Activated CD4-positive, alpha-beta memory T cell treated with anti-CD3 and anti-CD28 coated beads for 36 hours (primary cell): ENCODE data around the gene NUP93. TPM values are rescaled to one million over a fixed set of nuclear protein-coding genes. Genes with fewer than 3 reads are reported as not detected.

ENCODE experiments used
- CTCF ChIA-PET: fragments of 350-600 bp; sonication (Branson Sonifier 250); formaldehyde crosslinking; loops from one replicate; lab custom pipeline; 2021; ENCODE audit warnings: antibody characterized with exemption, inconsistent platforms; lab: Charles Lee
- POLR2A ChIA-PET: fragments of 350-600 bp; sonication (Branson Sonifier 250); formaldehyde crosslinking; loops from one replicate; lab custom pipeline; 2021; ENCODE audit warnings: antibody characterized with exemption; lab: Charles Lee
- DNase-seq: peaks from one replicate; pipeline ENCODE4 v3.0.0-alpha.2; 2020
- H3K27ac Mint-ChIP-seq: one replicate; pipeline ENCODE4 v1.8.0; 2021; ENCODE audit warnings: mixed read lengths
- H3K27me3 Mint-ChIP-seq: one replicate; pipeline ENCODE4 v1.8.0; 2021; ENCODE audit warnings: mixed read lengths
- H3K36me3 Mint-ChIP-seq: one replicate; pipeline ENCODE4 v1.8.0; 2021; ENCODE audit warnings: mixed read lengths
- H3K4me1 Mint-ChIP-seq: one replicate; pipeline ENCODE4 v1.8.0; 2021; ENCODE audit warnings: low read depth, mixed read lengths
- H3K4me3 Mint-ChIP-seq: one replicate; pipeline ENCODE4 v1.8.0; 2021; ENCODE audit warnings: mild to moderate bottlenecking, mixed read lengths
- H3K9me3 Mint-ChIP-seq: one replicate; pipeline ENCODE4 v1.8.0; 2021; ENCODE audit warnings: mixed read lengths
- intact Hi-C: fragments of 100-400 bp; cut with micrococcal nuclease; formaldehyde crosslinking; loops from one replicate; pipeline ENCODE4 v1.15.1; 2023
- total RNA-seq, 2 experiments: library from RNA; stranded (reverse); gene quantifications; one replicate each; pipeline ENCODE4 v1.2.3, GENCODE V29; 2021

NUP93 gene
- total RNA-seq, 2 experiments from 2014 or later = 131 to 133 TPM

GRCh38 chr16:56773532-56773931, 43.6 kb downstream of the NUP93 start:
- H3K4me3 Mint-ChIP-seq = no peak overlapping the region
- POLR2A ChIA-PET = no interaction called here
- H3K36me3 Mint-ChIP-seq = no peaks in the 10 kb centered on the region
- H3K9me3 Mint-ChIP-seq = no peaks in the 10 kb centered on the region
- intact Hi-C loops = no loop called here
- DNase-seq = no peak
- H3K27ac Mint-ChIP-seq = no peak overlapping the region
- H3K4me1 Mint-ChIP-seq = peaks cover 24% of the 10 kb centered on the region
- CTCF ChIA-PET = no interaction called here
- H3K27me3 Mint-ChIP-seq = no peaks in the 10 kb centered on the region

GRCh38 chr16:56774016-56774680, 44.2 kb downstream of the NUP93 start:
- Mint-ChIP-seq H3K27ac (no peak overlapping the region), H3K4me3 (no peak overlapping the region), H3K27me3 (no peaks in the 10 kb centered on the region), H3K36me3 (no peaks in the 10 kb centered on the region), H3K4me1 (peaks cover 24% of the 10 kb centered on the region), H3K9me3 (no peaks in the 10 kb centered on the region)
- intact Hi-C loops = no loop called here
- ChIA-PET CTCF (no interaction called here), POLR2A (no interaction called here)
- no peak for DNase-seq

- peaks cover 29% of the 10 kb centered on the region for H3K4me1 Mint-ChIP-seq
- intact Hi-C loops = no loop called here
- H3K4me3 Mint-ChIP-seq = no peak overlapping the region
- POLR2A ChIA-PET = no interaction called here
- DNase-seq = no peak
- H3K27me3 Mint-ChIP-seq = no peaks in the 10 kb centered on the region
- CTCF ChIA-PET = no interaction called here
- H3K36me3 Mint-ChIP-seq = no peaks in the 10 kb centered on the region
- no peak overlapping the region for H3K27ac Mint-ChIP-seq
- H3K9me3 Mint-ChIP-seq = no peaks in the 10 kb centered on the region
Measured at GRCh38 chr16:56775162-56775561, 45.2 kb downstream of the NUP93 start.

- no peak for DNase-seq
- H3K4me1 Mint-ChIP-seq = peaks cover 28% of the 10 kb centered on the region
- no peaks in the 10 kb centered on the region for H3K36me3 Mint-ChIP-seq
- H3K27me3 Mint-ChIP-seq = no peaks in the 10 kb centered on the region
- H3K27ac Mint-ChIP-seq = no peak overlapping the region
- POLR2A ChIA-PET = no interaction called here
- H3K4me3 Mint-ChIP-seq = no peak overlapping the region
- CTCF ChIA-PET = no interaction called here
- intact Hi-C loops = no loop called here
- H3K9me3 Mint-ChIP-seq = no peaks in the 10 kb centered on the region
Measured at GRCh38 chr16:56776562-56776961, 46.6 kb downstream of the NUP93 start.

GRCh38 chr16:56777001-56777400, 47.1 kb downstream of the NUP93 start:
- POLR2A ChIA-PET = no interaction called here

GRCh38 chr16:56777482-56777881, 47.6 kb downstream of the NUP93 start:
- Mint-ChIP-seq H3K27me3 (no peaks in the 10 kb centered on the region), H3K27ac (no peak overlapping the region), H3K4me3 (no peak overlapping the region), H3K36me3 (no peaks in the 10 kb centered on the region), H3K4me1 (peaks cover 20% of the 10 kb centered on the region), H3K9me3 (no peaks in the 10 kb centered on the region)
- ChIA-PET POLR2A (no interaction called here), CTCF (interaction anchor here (1.1 kb wide), 1 partner anchor 92 kb away, joined by 3 read pairs; no protein-coding TSS in a partner anchor)
- no peak for DNase-seq
- intact Hi-C loops = no loop called here

More at GRCh38 chr16:56777001-56777400, 47.1 kb downstream of the NUP93 start:
- H3K27me3 Mint-ChIP-seq = no peaks in the 10 kb centered on the region
- intact Hi-C loops = no loop called here
- H3K36me3 Mint-ChIP-seq = no peaks in the 10 kb centered on the region
- peaks cover 23% of the 10 kb centered on the region for H3K4me1 Mint-ChIP-seq
- DNase-seq = no peak
- CTCF ChIA-PET = interaction anchor here (1.1 kb wide), 1 partner anchor 93 kb away, joined by 3 read pairs; no protein-coding TSS in a partner anchor
- H3K4me3 Mint-ChIP-seq = no peak overlapping the region
- H3K9me3 Mint-ChIP-seq = no peaks in the 10 kb centered on the region
- no peak overlapping the region for H3K27ac Mint-ChIP-seq

- Mint-ChIP-seq H3K27ac (no peak overlapping the region), H3K36me3 (no peaks in the 10 kb centered on the region), H3K27me3 (no peaks in the 10 kb centered on the region), H3K9me3 (no peaks in the 10 kb centered on the region), H3K4me1 (peaks cover 31% of the 10 kb centered on the region), H3K4me3 (no peak overlapping the region)
- intact Hi-C loops = loop anchor here (10.0 kb wide), 1 partner anchor 45 kb away; the partner anchor contains the start of gene NUP93
- CTCF ChIA-PET = no interaction called here
- DNase-seq = no peak
- POLR2A ChIA-PET = no interaction called here
Measured at GRCh38 chr16:56779906-56780305, 50.0 kb downstream of the NUP93 start.

- Mint-ChIP-seq H3K4me3 (no peak overlapping the region), H3K4me1 (peaks cover 31% of the 10 kb centered on the region), H3K9me3 (no peaks in the 10 kb centered on the region), H3K27me3 (no peaks in the 10 kb centered on the region), H3K27ac (no peak overlapping the region), H3K36me3 (no peaks in the 10 kb centered on the region)
- ChIA-PET CTCF (no interaction called here), POLR2A (no interaction called here)
- intact Hi-C loops = loop anchor here (10.0 kb wide), 1 partner anchor 46 kb away; the partner anchor contains the start of gene NUP93
- DNase-seq = no peak
Measured at GRCh38 chr16:56780646-56781045, 50.7 kb downstream of the NUP93 start.

GRCh38 chr16:56781528-56781961, 51.6 kb downstream of the NUP93 start:
- Mint-ChIP-seq H3K27ac (no peak overlapping the region), H3K4me1 (peaks cover 31% of the 10 kb centered on the region), H3K9me3 (no peaks in the 10 kb centered on the region), H3K36me3 (no peaks in the 10 kb centered on the region), H3K27me3 (no peaks in the 10 kb centered on the region), H3K4me3 (no peak overlapping the region)
- ChIA-PET CTCF (no interaction called here), POLR2A (no interaction called here)
- intact Hi-C loops = loop anchor here (10.0 kb wide), 1 partner anchor 47 kb away; the partner anchor contains the start of gene NUP93
- no peak for DNase-seq

- ChIA-PET CTCF (interaction anchor here (1.1 to 1.2 kb wide), 2 partner anchors 16 to 168 kb away, joined by 3 read pairs; no protein-coding TSS in a partner anchor), POLR2A (interaction anchor here (1.0 kb wide), 1 partner anchor 47 kb away, joined by 3 read pairs; no protein-coding TSS in a partner anchor)
- Mint-ChIP-seq H3K4me3 (no peak overlapping the region), H3K36me3 (no peaks in the 10 kb centered on the region), H3K27me3 (no peaks in the 10 kb centered on the region), H3K9me3 (no peaks in the 10 kb centered on the region), H3K4me1 (peaks cover 25% of the 10 kb centered on the region), H3K27ac (no peak overlapping the region)
- DNase-seq = peak; percentile 15
- intact Hi-C loops = loop anchor here (10.0 kb wide), 1 partner anchor 49 kb away; the partner anchor contains the start of gene NUP93
Measured at GRCh38 chr16:56783344-56783743, 53.4 kb downstream of the NUP93 start.

- intact Hi-C loops = loop anchor here (10.0 kb wide), 1 partner anchor 51 kb away; the partner anchor contains the start of gene NUP93
- H3K36me3 Mint-ChIP-seq = no peaks in the 10 kb centered on the region
- ChIA-PET CTCF (no interaction called here), POLR2A (no interaction called here)
- DNase-seq = no peak
- no peaks in the 10 kb centered on the region for H3K9me3 Mint-ChIP-seq
- peaks cover 17% of the 10 kb centered on the region for H3K4me1 Mint-ChIP-seq
- no peak overlapping the region for H3K27ac Mint-ChIP-seq
- no peak overlapping the region for H3K4me3 Mint-ChIP-seq
- no peaks in the 10 kb centered on the region for H3K27me3 Mint-ChIP-seq
Measured at GRCh38 chr16:56785317-56785716, 55.4 kb downstream of the NUP93 start.

- Mint-ChIP-seq H3K4me1 (peaks cover 12% of the 10 kb centered on the region), H3K27ac (no peak overlapping the region), H3K36me3 (no peaks in the 10 kb centered on the region), H3K4me3 (no peak overlapping the region), H3K27me3 (no peaks in the 10 kb centered on the region), H3K9me3 (no peaks in the 10 kb centered on the region)
- ChIA-PET POLR2A (interaction anchor here (1.0 kb wide), 1 partner anchor 54 kb away, joined by 3 read pairs; no protein-coding TSS in a partner anchor), CTCF (no interaction called here)
- intact Hi-C loops = loop anchor here (10.0 kb wide), 1 partner anchor 52 kb away; the partner anchor contains the start of gene NUP93
- DNase-seq = no peak
Measured at GRCh38 chr16:56787167-56787566, 57.2 kb downstream of the NUP93 start.
